GM12878 (cell line): ENCODE measurements around the gene CCDC17. TPM values are rescaled to one million over a fixed set of nuclear protein-coding genes. Genes with fewer than 3 reads are reported as not detected.
A peak's percentile ranks its signal among the peaks of the same experiment; 100 is the strongest.

Experiments
- CHD4 ChIP-seq: fragments of 200-600 bp; sonication (generic); IDR thresholded peaks from 2 replicates; pipeline ENCODE4 v1.6.1; 2016; ENCODE audit warnings: mild to moderate bottlenecking
- CTCF ChIP-seq, 3 experiments: IDR thresholded peaks in 2 of 3; conservative IDR thresholded peaks in 1 of 3; 2 replicates each; pipeline ENCODE4 v1.5.1; 2011; ENCODE audit warnings: low read depth in 3 of 3, low read length in 3 of 3, mild to moderate bottlenecking in 3 of 3, control low read depth in 2 of 3, moderate library complexity in 2 of 3, inconsistent platforms in 1 of 3, mixed read lengths in 1 of 3; ENCODE audit not compliant: control insufficient read depth in 2 of 3, insufficient read depth in 1 of 3; ENCODE audit errors: extremely low read depth in 1 of 3
- E2F4 ChIP-seq: IDR thresholded peaks from 2 replicates; pipeline ENCODE4 v1.6.1; 2012; ENCODE audit warnings: low read depth, low read length, improper control_type of control experiment
- HCFC1 ChIP-seq: fragments of 150-350 bp; IDR thresholded peaks from 2 replicates; pipeline ENCODE4 v1.6.1; 2014; ENCODE audit warnings: low read length
- HDAC6 ChIP-seq: fragments of 200-600 bp; sonication (generic); IDR thresholded peaks from one replicate; pipeline ENCODE4 v1.8.0; 2017; ENCODE audit warnings: antibody characterized with exemption; ENCODE audit not compliant: unreplicated experiment
- HDGF ChIP-seq: fragments of 450-650 bp; IDR thresholded peaks from 2 replicates; pipeline ENCODE4 v1.6.1; 2016; ENCODE audit warnings: antibody characterized with exemption
- KDM1A ChIP-seq: fragments of 200-600 bp; sonication (generic); IDR thresholded peaks from 2 replicates; pipeline ENCODE4 v1.6.1; 2016; ENCODE audit warnings: borderline replicate concordance
- KLF5 ChIP-seq: fragments of 450-650 bp; IDR thresholded peaks from 2 replicates; pipeline ENCODE4 v1.6.1; 2014; ENCODE audit warnings: mild to moderate bottlenecking; ENCODE audit not compliant: partially characterized antibody
- MAX ChIP-seq: IDR thresholded peaks from 2 replicates; pipeline ENCODE4 v1.6.1; 2012; ENCODE audit warnings: low read depth, low read length, improper control_type of control experiment
- MEF2B ChIP-seq: fragments of 450-650 bp; IDR thresholded peaks from 2 replicates; pipeline ENCODE4 v1.6.1; 2018; ENCODE audit warnings: mild to moderate bottlenecking, moderate library complexity; ENCODE audit not compliant: partially characterized antibody, poor library complexity, severe bottlenecking
- MLLT1 ChIP-seq: fragments of 450-650 bp; IDR thresholded peaks from 2 replicates; pipeline ENCODE4 v1.6.1; 2016; ENCODE audit warnings: mild to moderate bottlenecking
- MTA2 ChIP-seq: fragments of 450-650 bp; IDR thresholded peaks from 2 replicates; pipeline ENCODE4 v1.6.1; 2016; ENCODE audit warnings: low read depth, mild to moderate bottlenecking, moderate library complexity
- MYB ChIP-seq: fragments of 150-350 bp; IDR thresholded peaks from 2 replicates; pipeline ENCODE4 v1.6.1; 2014; ENCODE audit warnings: mild to moderate bottlenecking, low read depth, low read length, borderline replicate concordance
- PML ChIP-seq: IDR thresholded peaks from 2 replicates; pipeline ENCODE4 v1.6.1; 2012; ENCODE audit warnings: low read length, inconsistent platforms
- RBBP5 ChIP-seq: fragments of 200-600 bp; sonication (generic); conservative IDR thresholded peaks from 2 replicates; pipeline ENCODE4 v1.6.1; 2016
- SIX5 ChIP-seq: IDR thresholded peaks from 2 replicates; pipeline ENCODE4 v1.6.1; 2011; ENCODE audit warnings: mild to moderate bottlenecking, low read depth, low read length, moderate library complexity; ENCODE audit not compliant: severe bottlenecking
- SPI1 ChIP-seq: IDR thresholded peaks from 2 replicates; pipeline ENCODE4 v1.6.1; 2011; ENCODE audit warnings: low read depth, mild to moderate bottlenecking, low read length, moderate library complexity, borderline replicate concordance; ENCODE audit not compliant: insufficient read depth
- TCF7 ChIP-seq: IDR thresholded peaks from 2 replicates; pipeline ENCODE4 v1.6.1; 2014; ENCODE audit warnings: antibody characterized with exemption, borderline replicate concordance
- USF1 ChIP-seq: IDR thresholded peaks from 2 replicates; pipeline ENCODE4 v1.6.1; 2011; ENCODE audit warnings: borderline replicate concordance, low read depth, mild to moderate bottlenecking, moderate library complexity, mixed read lengths, low read length; ENCODE audit not compliant: insufficient read depth; ENCODE audit errors: extremely low read length
- ZBTB11 ChIP-seq: fragments of 450-650 bp; formaldehyde crosslinking; IDR thresholded peaks from 2 replicates; pipeline ENCODE4 v1.5.0; 2022; ENCODE audit warnings: mild to moderate bottlenecking, missing genetic modification characterization
- ZNF217 ChIP-seq: fragments of 450-650 bp; IDR thresholded peaks from 2 replicates; pipeline ENCODE4 v1.6.1; 2017; ENCODE audit warnings: antibody characterized with exemption, mild to moderate bottlenecking
- ZNF24 ChIP-seq: fragments of 450-650 bp; IDR thresholded peaks from 2 replicates; pipeline ENCODE4 v1.6.1; 2017; ENCODE audit warnings: antibody characterized with exemption, mild to moderate bottlenecking
- ZNF274 ChIP-seq: IDR thresholded peaks from one replicate; pipeline ENCODE4 v1.8.0; 2011; ENCODE audit not compliant: insufficient read length, insufficient read depth
- ZNF384 ChIP-seq: IDR thresholded peaks from 2 replicates; pipeline ENCODE4 v1.6.1; 2012; ENCODE audit warnings: low read depth, mild to moderate bottlenecking, low read length, improper control_type of control experiment, borderline replicate concordance
- polyA plus RNA-seq, 11 experiments: library from polyadenylated mRNA; depleted of rRNA in 4 of 11; unstranded in 6 of 11; stranded (reverse) in 5 of 11; fragments of >200 nt; fragmentation: Nextera tagmentation in 4 of 11; fragmentation: Illumina TruSeq in 1 of 11; extraction: Ambion mirVana in 4 of 11; extraction: Trizol in 1 of 11; gene quantifications; 1 replicate in 1 of 11; 2 replicates in 10 of 11; pipeline versions ENCODE4 v1.2.1 to v1.2.3, GENCODE V29; 2011 to 2016; ENCODE audit warnings: inconsistent platforms in 2 of 11, missing spikeins in 2 of 11, low read depth in 1 of 11
- total RNA-seq, 4 experiments: library from RNA; depleted of rRNA in 3 of 4; stranded (reverse); fragments of >200 nt in 3 of 4; fragmentation: Illumina TruSeq in 1 of 4; extraction: Trizol in 1 of 4; gene quantifications; 2 replicates each; pipeline versions ENCODE4 v1.2.1 to v1.2.3, GENCODE V29; 2013 to 2021

The CCDC17 gene
- total and polyA plus RNA-seq, 10 of the 15 experiments (the other 5 are each of a cell fraction or from before 2014, with no cell fraction given), result 0.15 to 1.9 (median 0.69) TPM

- TF ChIP-seq HCFC1 (no peak), MYB (no peak), ZNF274 (no peak), KDM1A (no peak), MAX (peak; percentile 10; the same call in 1 of the 2 replicates), E2F4 (peak; percentile 92), HDGF (no peak), SIX5 (no peak), ZBTB11 (no peak), ZNF384 (no peak), ZNF24 (no peak), PML (no peak), SPI1 (no peak), ZNF217 (no peak), CTCF (IDR thresholded peaks at IDR 0.05 in 2 of 3, conservative IDR thresholded peaks at IDR 0.05 in 1 of 3; ENCODE audit: control insufficient read depth in 2 of 3, extremely low read depth in 1 of 3, insufficient read depth in 1 of 3, low read depth in 3 of 3, low read length in 3 of 3) (no peak), CHD4 (no peak), USF1 (no peak), RBBP5 (no peak), KLF5 (no peak), HDAC6 (no peak), TCF7 (no peak), MEF2B (no peak), MLLT1 (no peak), MTA2 (no peak)
Measured at GRCh38 chr1:45583264-45583665, 40.6 kb downstream of the CCDC17 start (continued).
